OCI-LY1 (cell line): ENCODE results near the gene COBL.

ENCODE experiments used
- EZH2 ChIP-seq: fragments of 200-600 bp; sonication (generic), shearing (Covaris generic); IDR thresholded peaks from 2 replicates; pipeline ENCODE4 v1.8.0; 2017; ENCODE audit warnings: borderline replicate concordance, mixed run types, mild to moderate bottlenecking, antibody characterized with exemption, low read length, moderate library complexity, mixed read lengths
- TF ChIP-seq, protein P1 (sequence below): fragments of 200-600 bp; sonication (generic), shearing (Covaris generic); IDR thresholded peaks from 2 replicates; pipeline ENCODE4 v1.5.1; 2017; ENCODE audit warnings: mild to moderate bottlenecking, antibody characterized with exemption, low read length, moderate library complexity, mixed read lengths

GRCh38 chr7:51298912-51299311, 17.7 kb downstream of the COBL start:
- TF ChIP-seq EZH2, result no peak
- TF ChIP-seq, protein P1, sequence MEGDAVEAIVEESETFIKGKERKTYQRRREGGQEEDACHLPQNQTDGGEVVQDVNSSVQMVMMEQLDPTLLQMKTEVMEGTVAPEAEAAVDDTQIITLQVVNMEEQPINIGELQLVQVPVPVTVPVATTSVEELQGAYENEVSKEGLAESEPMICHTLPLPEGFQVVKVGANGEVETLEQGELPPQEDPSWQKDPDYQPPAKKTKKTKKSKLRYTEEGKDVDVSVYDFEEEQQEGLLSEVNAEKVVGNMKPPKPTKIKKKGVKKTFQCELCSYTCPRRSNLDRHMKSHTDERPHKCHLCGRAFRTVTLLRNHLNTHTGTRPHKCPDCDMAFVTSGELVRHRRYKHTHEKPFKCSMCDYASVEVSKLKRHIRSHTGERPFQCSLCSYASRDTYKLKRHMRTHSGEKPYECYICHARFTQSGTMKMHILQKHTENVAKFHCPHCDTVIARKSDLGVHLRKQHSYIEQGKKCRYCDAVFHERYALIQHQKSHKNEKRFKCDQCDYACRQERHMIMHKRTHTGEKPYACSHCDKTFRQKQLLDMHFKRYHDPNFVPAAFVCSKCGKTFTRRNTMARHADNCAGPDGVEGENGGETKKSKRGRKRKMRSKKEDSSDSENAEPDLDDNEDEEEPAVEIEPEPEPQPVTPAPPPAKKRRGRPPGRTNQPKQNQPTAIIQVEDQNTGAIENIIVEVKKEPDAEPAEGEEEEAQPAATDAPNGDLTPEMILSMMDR, result no peak
